ENCODE results near the gene SDCCAG8.

SDCCAG8 gene

GRCh38 chr1:243483952-243484351 is 228.1 kb downstream of the SDCCAG8 start:
- DNase-seq (ENCODE audit: low read depth) = no peak

DNA sequence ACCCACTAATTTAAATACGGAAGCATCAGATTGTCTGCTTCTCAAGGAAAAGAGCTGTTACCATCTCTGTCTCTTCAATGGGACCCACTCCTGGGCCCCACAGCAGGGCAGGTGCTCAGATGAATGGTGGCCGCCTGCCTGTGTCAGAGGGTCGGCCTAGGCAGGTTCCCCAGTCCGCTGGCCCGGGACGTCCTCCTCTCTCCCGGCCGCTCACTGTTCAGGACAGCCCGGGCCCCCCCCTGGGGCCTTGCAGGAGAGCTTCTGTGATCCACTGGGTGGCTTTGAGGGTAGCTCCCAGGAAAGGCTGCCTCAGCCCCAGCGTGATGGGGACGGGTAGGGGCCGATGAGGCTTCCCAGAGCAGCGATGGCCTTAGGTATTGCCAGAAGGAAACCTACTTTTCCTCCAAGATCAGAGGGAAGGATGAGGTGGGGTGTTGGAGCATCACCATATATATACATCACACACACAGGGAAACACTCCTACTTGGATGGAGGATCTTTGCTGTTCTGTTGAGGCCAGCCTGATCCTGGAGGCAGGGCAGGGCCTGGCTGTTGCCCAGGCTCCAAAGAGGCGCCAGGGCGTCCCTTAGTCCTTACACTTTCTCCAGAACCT is 231.3 kb downstream of the SDCCAG8 start:
- DNase-seq (ENCODE audit: low read depth) = no peak

DNA sequence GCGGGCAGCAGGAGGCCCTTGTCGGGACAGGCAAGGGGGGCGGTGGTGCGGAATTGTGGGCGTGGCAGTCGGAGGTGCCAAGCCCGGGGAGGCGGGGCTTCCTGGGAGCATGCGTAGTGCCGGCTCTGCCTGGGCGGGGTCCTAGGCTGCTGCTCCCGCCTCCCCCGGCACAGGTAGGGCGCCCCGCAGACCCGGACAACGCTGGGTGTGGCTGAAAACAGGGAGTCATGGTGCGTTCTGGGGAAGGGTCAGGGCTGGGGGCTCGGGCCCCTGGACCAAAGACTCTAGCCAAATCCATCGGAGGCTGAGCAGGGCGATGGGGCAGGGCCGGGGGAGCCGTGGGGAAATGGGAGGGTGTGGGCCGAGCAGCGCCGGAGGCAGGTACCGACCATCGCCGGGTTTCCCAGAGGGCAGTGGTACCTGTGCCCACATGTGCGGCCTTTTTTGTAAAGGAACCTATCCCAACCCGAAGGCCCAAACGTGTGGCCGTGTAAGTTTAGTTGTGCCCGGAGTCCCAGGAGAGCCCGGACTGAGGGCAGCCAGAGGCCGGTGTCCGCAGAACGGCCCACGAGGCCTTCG is 231.9 kb downstream of the SDCCAG8 start:
- DNase-seq (ENCODE audit: low read depth) = no peak

GRCh38 chr1:243488459-243489157 is 232.8 kb downstream of the SDCCAG8 start:
- no peak for DNase-seq (ENCODE audit: low read depth)

DNA sequence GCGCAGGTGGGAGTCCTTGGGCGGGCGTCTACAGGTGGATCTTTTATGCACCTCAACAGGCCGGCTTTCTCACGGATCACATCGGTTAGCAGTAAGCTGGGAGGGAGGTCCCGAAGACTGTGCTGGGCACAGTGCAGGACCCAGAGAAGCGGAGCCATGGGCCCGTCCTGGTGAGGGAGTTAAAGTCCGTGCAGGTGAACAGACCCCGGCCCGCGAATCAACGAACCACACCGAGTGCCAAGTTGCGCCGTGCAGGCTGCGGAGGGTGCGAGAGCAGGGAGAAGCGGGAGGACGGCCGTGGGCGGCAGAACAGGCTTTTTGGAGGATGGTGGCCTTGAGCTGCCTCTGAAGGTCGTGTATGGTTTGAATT is 233.3 kb downstream of the SDCCAG8 start:
- DNase-seq (ENCODE audit: low read depth) = no peak

GRCh38 chr1:243489681-243490546 is 234.1 kb downstream of the SDCCAG8 start:
- no peak for DNase-seq (ENCODE audit: low read depth)

GRCh38 chr1:243490748-243491686 is 235.2 kb downstream of the SDCCAG8 start:
- DNase-seq (ENCODE audit: low read depth) = no peak

DNA sequence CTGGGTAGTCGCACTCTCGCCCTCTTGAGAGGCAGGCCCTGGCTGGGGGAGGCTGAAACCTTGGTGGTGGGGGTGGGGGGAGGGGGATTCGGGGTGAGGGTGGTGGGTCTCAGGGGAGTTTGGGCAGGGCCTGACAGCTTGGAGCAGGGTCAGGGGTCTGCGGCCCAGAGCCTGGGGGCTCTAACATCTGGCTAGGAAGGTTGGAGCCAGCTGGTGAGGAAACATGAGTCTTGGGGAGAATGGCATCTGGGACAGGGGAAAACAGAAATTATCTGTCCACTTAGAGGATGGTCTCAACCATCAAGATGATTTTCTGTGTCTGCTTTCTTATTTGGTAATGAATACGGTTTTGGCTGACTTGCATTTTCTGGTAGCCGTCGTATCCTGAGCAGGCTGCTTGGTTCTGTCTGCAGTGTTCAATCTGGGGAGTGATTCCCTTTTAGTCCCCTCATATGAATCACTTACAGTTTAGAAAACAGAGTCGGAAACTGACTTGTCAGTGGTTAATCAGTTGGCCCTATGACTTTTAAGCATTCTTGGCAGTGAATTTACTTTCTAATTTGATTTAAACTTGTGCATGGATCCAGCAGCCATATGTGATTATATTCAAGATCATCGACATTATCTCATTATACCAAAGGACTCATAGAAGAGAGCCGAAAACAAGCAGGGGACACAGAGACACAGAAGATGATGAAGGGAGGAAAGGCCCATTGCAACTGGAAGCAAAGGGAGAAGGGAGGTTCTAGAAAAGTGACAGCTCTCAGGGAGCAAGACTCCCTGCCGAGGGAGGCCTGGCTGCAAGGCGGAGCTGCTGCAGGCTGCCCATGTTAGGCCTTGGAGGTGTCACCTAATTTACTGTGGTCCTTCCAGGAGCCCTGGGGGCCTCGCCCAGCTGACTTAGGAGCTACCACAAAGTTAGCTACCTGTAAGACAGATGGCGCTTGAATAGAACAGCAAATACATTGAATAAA is 237.6 kb downstream of the SDCCAG8 start:
- no peak for DNase-seq (ENCODE audit: low read depth)

GRCh38 chr1:243494741-243495431 is 239.0 kb downstream of the SDCCAG8 start:
- DNase-seq (ENCODE audit: low read depth) = no peak

DNA sequence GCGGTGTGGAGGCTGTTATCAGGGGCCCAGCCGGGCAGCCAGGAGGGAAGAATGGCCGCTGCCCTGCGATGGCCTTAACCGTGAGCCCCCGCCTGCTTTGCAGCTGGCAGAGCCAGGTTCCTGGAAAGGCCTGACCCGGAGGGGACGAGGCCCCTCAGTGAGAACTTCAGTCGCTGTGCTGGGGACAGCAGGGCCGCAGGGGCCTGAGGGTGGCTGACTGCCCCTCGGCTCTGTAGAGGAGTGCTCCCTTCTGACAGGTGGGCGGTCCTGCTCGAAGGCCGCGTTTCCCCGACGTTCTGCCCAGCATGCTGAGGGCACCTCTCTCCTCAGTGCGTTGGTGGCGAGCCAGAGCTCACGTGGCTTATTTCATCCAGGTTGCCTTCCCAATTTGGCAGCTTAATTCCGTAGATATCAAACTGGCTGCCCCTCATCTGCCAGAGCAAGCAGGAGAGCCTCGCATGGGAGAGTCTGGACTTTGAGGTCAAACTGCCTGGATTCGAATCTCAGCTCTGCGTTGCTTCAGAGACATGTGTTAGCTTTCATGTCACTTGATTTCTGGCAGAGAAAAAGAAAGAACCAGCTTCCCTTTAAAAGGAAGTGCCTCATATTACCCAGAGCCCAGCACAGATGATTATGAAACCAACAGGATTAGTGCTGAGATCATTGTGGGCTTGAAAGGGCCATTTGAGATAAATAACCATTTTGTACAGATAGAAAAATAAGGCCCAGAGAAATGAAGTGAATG is 239.8 kb downstream of the SDCCAG8 start:
- DNase-seq (ENCODE audit: low read depth) = no peak

DNA sequence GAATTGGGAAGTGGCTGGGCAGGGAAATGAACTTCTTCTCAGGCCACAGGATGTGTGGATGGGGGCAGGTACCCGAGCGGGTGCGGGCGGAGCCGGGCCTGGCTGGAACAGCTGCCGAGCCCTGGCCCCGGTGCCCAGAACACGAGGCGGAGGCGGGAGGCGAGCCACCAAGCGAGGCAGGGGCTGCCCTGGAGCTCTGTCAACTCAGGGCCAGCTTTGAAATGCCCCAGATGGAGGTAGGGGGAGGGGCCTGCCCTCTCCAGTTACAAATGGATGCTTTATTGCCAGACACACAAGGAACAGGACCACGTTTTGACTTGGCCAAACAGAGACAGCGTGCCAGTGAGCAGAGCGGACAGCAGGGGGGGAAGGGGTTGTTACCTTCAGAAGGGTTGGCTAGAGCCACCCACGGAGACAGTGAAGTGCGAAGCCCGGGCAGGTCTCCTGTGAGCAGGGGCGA is 240.4 kb downstream of the SDCCAG8 start:
- no peak for DNase-seq (ENCODE audit: low read depth)

GRCh38 chr1:243496806-243497205 is 241.0 kb downstream of the SDCCAG8 start:
- DNase-seq (ENCODE audit: low read depth) = no peak

DNA sequence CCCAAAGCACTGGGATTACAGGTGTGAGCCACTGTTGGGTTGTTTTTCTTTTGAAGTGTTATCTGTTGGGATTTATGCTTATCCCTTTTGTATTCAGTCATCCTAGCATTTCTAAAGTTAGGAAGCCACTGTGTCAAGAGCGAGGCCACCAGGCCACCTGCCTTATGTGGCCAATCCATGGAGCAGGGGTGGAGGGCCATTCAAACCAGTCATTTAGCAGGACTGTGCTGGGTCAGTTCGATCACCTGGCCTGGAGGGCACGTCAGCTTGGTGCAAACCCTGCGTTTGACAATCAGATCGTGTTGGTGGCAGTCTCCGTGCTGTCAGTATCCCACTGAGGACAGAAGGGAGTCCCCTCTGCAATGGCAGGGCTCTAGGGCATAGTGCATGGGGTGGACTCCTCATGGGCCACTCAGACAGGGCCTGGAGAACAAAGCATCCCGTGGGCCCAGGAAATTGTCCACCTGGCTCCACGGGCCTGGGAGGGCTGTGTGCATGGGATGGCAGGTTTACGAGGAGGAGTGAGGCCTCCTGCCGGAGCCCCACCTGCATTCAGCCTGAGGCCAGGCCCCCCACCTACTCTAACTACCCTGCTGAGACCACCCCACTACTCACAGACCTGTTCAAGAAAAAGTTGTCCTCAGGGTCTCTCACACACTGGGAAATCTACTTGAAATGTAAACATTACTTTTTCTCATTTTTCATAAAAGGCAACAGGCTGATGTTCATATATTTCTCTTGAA is 242.3 kb downstream of the SDCCAG8 start:
- DNase-seq (ENCODE audit: low read depth) = no peak

- no peak for DNase-seq (ENCODE audit: low read depth)
Measured at GRCh38 chr1:243499248-243499647, 243.4 kb downstream of the SDCCAG8 start.

- DNase-seq (ENCODE audit: low read depth) = no peak
Measured at GRCh38 chr1:243499711-243500110, 243.9 kb downstream of the SDCCAG8 start.

GRCh38 chr1:243500512-243500911 is 244.7 kb downstream of the SDCCAG8 start:
- DNase-seq (ENCODE audit: low read depth) = no peak

DNA sequence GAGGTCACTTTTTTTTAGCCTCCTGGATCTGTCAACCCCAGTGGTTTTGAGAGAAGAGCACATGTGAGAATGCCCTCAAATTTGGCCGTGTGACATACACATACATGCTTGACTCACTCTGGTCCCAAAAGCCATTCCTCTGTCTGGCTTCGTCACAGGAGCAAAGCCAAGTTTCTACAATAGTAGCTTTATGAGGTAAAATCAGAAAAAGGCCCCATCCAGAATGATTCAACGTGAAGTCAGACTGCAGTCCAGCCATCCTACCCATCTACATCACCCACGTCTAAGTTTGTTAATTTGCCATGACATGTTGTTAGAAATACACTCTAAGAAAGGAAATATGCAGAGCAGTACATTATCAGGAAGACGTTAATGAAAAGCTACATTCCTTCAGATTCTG is 245.2 kb downstream of the SDCCAG8 start:
- no peak for DNase-seq (ENCODE audit: low read depth)

DNA sequence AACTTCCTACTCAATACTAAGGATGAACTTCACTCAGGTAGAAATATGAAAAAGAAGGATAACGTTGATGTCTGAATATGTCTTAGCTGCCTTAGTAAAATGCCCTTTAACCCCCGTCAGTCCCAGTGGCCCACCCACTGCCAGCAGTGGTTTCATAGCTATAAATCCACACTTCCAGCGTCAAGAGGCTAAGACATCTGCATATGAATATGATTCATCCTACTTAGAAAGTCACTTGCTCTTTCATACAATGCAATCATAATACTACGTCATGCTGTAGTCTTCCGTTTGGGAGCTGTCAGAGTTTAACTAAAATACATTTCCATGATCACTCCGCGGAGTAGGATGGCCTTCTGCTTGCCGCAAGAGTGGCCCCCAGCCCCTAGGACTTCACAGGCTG is 247.3 kb downstream of the SDCCAG8 start:
- no peak for DNase-seq (ENCODE audit: low read depth)
